ENCODE measurements around the gene SSR1.
A peak's percentile ranks its signal among the peaks of the same experiment; 100 is the strongest.
"Not testable (repeated sequence)": the region's sequence is repeated elsewhere in the genome, so short reads cannot be mapped to it uniquely, and the experiment has no call there.

The SSR1 gene

DNA sequence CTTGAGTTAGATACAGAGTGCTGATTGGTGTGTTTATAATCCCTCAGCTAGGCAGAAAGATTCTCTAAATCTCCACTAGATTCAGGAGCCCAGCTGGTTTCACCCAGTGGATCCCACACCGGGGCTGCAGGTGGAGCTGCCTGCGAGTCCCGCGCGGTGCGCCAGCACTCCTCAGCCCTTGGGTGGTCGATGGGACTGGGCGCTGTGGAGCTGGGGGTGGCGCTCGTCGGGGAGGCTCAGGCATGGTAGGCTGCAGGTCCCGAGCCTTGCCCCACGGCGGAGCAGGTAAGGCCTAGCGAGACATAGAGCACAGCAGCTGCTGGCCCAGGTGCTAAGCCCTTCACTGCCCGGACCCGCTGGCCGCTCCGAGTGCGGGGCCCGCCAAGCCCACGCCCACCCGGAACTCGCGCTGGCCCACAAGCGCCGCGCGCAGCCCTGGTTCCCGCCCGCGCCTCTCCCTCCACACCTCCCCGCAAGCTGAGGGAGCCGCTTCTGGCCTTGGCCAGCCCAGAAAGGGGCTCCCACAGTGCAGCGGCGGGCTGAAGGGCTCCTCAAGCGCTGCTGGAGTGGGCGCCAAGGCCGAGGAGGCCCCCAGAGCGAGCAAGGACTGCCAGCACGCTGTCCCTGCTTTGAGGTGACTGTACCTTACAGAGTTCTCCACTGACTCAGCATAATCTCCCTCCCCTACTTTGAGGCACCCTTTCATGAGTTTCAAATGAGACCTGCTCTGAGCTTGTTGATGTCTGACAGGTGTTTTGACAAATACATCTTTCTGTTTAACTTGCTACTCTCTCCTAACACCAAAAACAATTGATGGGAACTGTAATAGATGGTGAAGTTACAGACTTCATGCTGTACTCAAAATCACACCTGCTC, 3.9 kb upstream of the SSR1 start:
- no peak for DNase-seq

DNA sequence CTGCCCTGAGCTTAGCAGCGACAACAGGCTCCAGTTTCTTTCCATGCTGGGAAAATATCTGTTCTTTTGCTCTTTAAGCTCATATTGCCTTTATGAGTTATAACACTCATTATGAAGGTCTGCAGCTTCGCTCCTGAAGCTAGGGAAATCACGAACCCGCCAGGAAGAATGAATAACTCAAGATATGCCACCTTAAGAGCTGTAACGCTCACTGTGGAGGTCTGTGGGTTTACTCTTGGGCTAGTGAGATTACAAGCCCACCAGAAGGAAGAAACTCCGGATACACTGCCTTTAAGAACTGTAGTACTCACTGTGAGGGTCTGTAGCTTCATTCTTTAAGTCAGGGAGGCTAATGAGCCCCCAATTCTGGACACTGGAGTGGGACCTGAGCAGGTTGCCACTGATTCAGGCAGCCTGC, 3.0 kb upstream of the SSR1 start:
- no peak for DNase-seq

DNA sequence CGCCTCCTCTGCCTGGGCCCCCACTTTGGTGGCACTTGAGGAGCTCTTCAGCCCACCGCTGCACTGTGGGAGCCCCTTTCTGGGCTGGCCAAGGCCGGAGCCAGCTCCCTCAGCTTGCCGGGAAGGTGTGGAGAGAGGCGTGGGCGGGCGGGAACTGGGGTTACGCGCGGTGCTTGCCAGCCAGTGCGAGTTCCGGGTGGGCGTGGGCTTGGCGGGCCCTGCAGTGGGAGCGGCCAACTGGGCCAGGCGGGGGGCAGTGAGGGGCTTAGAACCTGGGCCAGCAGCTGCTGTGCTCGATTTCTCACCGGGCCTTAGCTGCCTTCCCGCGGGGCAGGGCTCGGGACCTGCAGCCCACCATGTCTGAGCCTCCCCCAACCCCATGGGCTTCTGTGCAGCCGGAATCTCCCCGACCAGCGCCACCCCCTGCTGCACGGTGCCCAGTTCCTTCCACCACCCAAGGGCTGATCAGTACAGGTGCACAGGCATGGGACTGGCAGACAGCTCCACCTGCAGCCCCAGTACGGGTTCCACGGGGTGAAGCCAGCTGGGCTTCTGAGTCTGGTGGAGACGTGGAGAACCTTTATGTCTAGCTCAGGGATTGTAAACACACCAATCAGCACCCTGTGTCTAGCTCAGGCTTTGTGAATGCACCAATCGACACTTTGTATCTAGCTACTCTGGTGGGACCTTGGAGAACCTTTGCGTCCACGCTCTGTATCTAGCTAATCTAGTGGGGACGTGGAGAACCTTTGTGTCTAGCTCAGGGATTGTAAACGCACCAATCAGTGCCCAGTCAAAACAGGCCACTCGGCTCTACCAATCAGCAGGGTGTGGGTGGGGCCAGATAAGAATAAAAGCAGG, 2.3 kb upstream of the SSR1 start:
- not testable (repeated sequence) for DNase-seq

DNA sequence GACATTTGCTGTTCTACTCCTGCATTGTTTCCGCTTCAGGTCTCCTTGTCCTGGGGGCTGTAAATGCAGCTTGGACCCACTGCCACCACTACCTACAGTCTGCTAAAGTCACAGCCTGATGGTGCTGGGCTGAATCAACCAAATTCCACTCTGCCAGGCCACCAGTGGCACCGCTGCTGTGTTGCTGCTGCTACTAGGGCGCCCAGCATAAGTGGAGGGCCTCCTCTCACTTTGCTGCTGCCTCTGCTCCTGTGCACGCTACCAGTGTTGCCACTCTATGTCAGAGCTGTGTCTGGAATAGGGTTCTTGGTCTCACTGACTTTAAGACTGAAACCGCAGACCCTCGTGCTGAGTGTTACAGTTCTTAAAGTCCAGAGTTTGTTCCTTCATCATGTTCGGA, 1.4 kb upstream of the SSR1 start:
- no peak for DNase-seq

DNA sequence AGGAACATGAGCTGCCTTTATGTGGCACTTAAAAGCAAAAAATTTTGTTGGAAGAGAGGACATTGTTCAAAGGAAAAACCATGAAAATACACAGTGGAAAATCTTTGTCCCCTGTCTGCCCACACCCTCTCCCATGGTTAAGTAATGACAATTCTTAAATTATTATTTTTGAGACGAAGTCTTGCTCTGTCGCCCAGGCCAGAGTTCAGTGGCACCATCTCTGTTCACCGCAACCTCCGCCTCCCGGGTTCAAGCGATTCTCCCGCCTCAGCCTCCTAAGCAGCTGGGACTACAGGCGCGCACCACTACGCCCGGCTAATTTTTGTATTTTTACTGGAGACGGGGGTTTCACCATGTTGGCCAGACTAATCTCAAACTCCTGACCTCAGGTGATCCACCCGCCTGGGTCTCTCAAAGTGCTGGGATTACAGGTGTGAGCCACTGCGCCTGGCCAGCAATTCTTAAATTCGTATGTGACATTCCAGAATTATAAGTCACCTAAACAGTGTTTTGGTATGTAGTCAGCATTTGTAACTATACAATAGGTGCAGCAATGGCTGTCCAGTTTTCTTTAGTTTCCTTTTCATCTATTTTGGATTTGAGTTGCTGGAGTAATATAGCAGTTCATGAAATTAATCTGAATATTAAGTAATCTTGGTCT, 636 bp upstream of the SSR1 start:
- no peak for DNase-seq

DNA sequence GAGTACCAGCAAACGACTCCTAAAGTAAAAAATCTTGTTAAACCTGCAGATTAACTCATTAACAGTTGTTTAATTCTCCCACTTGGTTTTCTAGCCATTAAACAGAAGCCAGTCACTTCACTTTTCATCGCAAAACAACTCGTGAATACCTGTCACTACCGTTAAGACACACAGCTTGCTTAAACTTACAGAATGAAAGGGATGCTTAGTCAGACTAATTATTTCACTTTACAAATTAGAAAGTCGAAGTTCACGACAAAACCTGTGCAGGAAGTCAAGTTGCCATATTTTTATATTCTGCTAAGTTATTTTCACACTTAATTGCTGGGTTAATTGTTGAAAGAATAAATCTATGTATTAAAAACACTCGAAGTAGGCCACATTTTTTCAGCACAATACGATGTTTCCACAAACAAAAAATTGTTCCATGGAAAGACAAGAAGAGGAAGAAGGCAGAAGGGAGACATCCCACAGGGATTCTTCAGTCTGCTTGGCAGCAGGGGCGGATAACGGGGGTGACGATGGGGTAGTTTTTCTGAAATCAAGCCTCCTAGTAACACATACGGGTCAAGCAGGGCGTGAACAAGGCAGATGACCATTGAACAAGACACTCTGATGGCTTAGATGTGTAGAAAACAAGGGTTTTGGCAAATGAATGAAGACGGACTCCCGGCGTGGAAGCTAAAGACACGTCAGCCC, 933 bp downstream of the SSR1 start:
- peak; percentile 29 for DNase-seq

DNA sequence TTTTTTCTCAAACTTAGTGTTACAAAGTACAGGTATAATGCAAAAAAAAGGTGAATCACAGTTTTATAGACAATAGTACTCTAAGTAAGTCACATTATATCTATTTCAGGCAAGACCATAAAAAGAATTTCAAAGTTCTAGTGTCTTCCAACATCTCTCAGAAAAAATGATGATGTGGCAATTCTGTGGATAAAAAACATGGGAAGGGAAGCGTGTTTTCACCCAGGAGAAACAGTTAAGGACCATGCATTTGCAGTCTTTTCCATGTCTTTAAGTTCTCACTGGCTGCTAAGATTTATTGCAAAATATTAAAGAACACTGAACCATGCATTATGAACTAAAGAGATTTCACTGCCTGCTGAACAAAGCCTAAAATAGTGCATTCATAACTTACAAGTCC, 1.8 kb downstream of the SSR1 start:
- DNase-seq, result no peak

DNA sequence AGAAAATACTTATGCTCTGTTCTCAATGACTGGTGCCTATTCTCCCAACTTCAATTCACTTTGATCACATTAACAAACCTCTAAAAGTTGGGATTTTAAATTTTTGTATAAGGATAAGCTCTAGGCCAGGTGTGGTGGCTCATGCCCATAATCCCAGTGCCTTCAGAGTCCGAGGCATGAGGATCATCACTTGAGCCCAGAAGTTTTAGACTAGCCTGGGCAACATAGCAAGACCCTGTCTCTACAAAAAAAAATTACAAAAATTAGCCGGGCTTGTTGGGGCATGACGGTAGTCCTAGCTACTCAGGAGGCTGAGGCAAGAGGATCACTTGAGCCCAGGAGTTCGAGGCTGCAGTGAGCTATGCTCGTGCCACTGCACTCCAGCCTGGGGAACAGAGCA, 3.9 kb downstream of the SSR1 start:
- no peak for DNase-seq

DNA sequence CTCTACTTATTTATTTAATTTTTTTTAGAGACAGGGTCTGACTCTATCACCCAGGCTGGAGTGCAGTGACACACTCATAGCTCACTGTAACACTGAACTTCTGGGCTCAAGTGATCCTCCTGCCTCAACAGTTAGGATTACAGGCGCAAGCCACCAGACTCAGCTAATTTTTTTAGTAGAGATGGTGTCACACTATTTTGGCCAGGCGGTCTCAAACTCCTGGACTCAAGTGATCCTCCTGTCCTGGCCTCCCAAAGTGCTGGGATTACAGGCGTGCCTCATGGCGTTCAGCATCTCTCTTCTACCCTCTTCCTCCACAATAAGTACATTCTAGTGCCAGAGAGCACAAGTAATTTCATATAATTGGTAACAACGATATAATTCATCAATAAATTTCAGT, 5.5 kb downstream of the SSR1 start:
- no peak for DNase-seq

DNA sequence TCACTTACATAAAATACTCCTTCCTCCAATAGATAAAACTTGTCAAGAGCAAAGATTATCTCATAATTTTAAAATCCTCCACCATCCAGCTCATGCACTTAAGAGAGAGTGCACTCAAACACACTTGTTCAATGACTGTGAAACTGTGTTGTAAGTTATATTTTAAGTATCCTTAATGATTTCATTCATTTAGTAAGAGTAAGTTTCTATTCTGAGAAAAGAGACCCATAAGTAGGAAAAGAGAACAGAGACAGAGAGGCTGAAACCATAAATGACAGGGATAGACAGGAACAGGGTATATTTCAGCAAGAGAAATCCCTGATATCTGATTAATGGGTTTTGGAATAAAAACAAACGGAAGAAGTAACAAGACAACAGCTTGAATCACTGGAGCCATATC, 8.2 kb downstream of the SSR1 start:
- no peak for DNase-seq

DNA sequence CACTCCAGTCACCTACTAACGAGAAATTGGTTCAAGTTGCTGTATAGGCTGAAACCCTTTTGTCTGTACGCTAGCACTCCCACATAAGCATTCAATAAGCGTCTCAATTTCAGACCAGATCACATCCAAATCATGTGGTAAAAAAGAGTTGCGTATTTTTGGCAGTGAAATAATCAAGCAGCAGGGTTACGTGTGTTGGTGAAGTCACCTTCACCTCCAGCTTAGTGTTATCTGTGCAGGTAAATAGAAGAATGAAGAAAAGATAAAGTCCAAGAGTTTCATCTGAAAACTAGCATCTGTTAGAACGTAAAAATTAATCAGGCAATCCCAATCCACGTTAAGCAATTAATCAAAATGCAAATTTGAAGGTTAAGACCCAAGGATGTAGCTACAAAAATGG, 11.3 kb downstream of the SSR1 start:
- no peak for DNase-seq

DNA sequence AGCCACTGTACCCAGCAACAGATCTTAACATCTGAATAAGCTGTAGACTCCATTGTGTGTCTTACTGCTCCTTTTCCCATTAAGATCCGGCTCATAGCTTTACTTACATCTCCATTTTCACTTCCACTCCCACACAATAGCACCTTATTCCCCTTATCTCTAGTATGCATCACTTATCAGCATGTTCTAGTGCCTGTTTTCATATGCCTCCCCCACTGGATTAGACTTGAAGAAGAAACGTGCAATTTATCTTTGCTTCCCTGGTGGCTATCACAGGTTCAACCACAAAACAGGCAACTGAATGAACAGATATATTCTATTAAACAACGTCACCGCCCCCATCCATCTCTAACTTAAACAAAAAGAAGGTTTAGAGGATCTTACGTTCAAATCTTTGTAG, 12.1 kb downstream of the SSR1 start:
- no peak for DNase-seq

DNA sequence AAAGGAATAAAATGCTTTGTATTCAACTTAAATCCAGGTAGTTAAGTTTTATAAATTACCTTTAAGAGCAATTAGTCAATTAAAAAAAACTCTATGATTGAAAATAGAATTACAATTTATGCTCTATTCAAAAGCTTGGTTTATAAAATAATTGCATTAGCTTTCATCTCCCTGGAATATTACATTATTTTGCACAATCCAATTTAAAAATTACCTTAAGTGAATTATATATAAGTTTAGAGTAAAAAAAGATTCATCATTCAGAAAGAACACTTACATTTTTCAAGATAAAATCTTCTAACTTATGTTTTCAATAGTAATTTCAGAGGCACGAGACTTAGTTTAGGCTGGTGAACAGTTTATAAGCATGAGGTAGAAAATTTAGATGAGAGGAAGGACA, 14.9 kb downstream of the SSR1 start:
- DNase-seq, result no peak

DNA sequence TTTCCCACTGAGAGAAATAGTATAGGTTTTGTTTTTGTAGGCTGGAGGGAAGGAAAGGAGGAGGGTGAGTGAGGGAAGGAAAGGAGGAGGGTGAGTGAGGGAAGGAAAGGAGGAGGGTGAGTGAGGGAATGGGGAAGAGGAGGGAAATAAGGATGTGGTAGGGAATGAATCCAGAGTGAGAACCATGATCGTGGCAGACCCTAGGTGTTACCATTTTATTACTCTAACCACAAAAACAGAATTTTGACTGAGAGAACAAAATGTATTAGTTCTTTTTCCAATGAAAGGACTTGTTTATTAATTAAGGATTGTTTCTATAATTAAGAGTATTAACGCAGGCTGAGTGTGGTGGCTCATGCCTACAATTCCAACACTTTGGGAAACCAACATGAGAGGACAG, 16.4 kb downstream of the SSR1 start:
- DNase-seq, result no peak

DNA sequence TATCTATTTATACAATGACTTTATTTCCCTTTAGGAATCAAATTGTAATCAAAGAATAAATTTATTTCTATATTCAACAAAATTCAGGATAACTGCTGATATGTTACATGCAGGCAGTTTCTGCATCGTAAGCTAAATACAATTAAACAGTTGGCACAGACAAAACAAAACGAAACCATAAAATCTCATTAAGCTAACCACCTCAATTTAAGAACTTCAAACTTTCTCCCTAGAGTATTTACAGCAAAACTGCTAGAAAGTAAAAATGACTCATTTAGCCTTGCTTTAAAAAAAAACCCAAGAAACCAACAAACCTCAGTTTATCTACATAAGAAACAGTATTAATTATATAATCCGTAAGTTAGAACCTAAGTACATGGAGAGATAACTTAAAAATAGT, 17.1 kb downstream of the SSR1 start:
- no peak for DNase-seq

DNA sequence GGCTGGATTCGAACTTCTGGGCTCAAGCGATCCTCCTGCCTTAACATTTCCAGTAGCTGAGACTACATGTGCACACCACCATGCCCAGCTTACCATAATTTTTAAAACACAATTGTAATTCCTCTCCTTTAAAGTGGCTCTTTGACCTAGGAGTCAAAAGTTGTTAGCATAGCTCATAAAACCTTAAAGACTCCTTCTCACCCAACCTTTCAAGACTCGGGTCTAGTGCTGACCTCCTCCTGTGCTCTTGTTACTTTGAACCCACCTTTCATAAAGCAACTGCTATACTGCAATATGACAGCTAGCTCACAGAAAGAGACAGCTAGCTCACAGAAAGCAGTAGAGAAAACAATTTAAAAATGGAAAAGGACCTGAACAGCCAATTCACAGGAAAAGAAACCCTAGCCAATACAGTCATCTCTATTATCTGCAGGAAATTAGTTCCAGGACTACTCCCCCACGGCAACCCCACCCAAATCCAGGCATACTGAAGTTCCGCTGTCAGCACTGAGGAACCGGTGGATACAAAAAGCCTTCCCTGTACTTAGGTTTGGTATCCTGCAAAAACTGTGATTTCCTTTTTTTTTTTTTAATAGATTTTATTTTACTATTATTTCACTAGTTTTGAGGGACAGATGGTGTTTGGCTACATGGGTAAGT, 20.3 kb downstream of the SSR1 start:
- DNase-seq, result no peak

DNA sequence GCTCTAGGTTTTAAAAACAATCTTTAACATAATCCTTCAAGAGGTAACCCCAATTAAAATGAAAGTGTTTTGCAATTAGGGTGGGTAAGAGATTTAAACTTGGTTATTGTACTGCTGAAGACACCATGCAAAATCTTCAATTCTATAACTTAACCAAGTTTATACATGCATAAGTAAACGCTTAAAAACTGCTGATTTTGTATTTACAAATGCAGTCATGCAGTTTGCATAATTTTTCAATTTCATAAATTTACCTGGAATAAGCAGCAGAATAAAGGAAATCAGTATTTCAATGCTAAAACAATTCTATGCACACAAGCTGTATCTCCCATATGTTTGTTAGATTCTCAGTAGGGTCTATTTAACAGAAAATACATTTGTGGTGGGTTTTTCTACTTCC, 22.9 kb downstream of the SSR1 start:
- DNase-seq, result no peak

DNA sequence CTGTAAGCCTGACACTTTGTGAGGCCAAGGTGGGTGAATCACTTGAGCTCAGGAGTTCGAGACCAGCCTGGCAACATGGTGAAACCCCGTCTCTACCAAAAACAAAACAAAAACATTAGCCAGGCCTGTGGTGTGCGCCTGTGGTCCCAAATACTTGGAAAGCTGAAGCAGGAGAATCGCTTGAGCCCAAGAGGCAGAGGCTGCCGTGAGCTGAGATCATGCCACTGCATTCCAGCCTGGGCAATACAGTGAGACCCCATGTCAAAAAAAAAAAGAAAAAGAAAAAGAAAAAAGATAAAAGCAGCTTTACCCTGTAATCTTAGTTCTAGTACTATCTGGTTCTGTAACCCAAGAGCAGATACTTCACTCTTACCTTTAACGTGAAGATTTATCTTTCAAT, 27.6 kb downstream of the SSR1 start:
- DNase-seq, result no peak

DNA sequence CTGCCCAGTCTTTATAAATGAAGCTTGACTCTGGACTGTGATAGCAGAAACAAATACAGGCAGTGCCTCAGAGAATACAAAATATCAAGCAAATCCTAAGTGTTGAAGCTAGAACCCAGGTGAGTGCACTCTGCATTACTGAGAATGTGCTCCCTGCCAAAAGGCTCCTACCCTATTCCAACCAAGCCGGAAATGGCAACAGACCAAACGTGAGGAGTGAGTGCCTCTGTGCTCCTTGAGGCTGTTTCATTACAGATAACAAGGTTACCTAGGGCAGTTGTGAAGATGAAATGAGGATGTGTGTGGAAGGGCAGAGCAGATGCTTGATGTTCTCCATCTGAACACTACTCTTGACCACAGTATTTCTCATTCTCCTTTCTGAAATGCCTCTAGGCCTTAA, 29.3 kb downstream of the SSR1 start:
- no peak for DNase-seq

DNA sequence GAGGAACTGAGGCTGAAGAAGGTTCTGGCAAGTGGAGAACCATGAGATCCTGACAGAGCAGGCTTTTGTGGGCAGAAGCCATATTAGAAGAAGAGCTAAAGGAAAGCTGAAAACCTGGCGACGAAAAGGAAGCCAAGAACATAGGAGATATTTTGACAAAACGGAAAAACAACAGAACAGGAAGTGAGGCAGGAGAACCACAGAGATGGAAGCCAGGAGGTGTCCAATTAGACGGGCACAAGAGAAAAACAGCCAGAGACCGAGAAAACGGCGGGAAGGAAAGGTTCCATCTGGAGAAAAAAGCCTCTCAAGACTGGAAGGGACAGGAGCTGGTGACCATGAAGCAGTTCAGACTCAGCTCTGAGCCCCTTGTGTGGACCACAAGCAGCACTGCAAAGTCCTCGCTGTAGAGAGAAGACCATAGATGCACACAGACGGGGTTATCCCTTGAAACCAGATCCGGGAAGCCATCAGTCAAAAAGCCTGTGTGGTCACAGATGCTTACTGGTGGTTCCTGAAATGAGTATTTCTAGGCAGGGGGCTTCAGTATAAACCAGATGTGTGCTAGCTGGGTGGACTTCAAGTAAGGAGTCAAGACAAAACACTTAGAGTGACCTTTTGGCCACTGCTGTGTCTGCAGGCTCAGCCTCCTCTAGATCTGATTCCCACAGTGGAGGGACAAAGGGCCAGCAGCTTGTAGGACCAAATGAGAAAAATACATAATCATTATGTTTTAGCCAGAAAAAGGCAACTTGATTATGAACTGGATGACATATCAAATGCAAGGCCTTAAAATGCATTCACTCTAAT, 30.7 kb downstream of the SSR1 start:
- DNase-seq, result no peak

DNA sequence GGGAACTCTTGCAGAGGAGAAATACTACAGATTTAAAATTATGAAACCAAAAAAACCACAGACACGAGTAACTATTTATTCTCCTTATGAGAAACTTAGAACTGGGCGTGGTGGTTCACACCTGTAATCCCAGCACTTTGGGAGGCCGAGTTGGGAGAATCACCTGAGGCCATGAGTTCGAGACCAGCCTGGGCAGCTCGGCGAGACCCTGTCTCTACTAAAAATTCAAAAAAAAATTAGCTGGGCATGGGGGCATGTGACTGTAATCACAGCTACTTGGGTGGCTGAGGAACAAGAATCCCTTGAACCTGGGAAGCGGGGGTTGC, 36.8 kb downstream of the SSR1 start:
- DNase-seq, result no peak

DNA sequence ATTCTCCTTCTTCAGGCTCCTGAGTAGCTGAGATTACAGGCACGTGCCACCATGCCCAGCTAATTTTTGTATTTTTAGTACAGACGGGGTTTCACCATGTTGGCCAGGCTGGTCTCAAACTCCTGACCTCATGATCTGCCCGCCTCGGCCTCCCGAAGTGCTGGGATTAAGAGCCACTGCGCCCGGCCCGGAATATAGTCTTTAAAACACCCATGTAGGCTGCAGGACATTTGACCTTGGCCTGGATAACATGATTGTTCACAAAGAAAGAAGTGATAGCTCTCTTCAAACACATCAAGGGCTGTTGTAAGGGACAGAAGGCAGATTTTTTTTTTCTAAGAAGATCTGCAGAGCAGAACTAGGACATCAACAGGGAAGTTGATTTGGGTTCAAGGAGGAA, 38.5 kb downstream of the SSR1 start:
- DNase-seq, result not testable (repeated sequence)

All from AML-193 (cell line).